Activated naive CD4-positive, alpha-beta T cell treated with anti-CD3 and anti-CD28 coated beads, Interleukin-2, amount 50 U/mL, for 72 hours (primary cell): ENCODE results near the gene GTF2IRD2. TPM values are rescaled to one million over a fixed set of nuclear protein-coding genes. Genes with fewer than 3 reads are reported as not detected.
"Not testable (repeated sequence)": the region's sequence is repeated elsewhere in the genome, so short reads cannot be mapped to it uniquely, and the experiment has no call there.

Experiments
- ATAC-seq, 2 donors: fragments of 150-1000 bp; cut with Tn5 transposase; 2 replicates each; pipeline ENCODE4 v1.10.0; 2021; ENCODE audit warnings: mild to moderate bottlenecking in 2 of 2, moderate library complexity in 2 of 2
- DNase-seq, 2 donors: peaks; one replicate each; pipeline ENCODE4 v3.0.0; 2021 to 2022; ENCODE audit warnings: low spot score in 2 of 2
- H3K27ac Mint-ChIP-seq, 2 donors: one replicate each; pipeline ENCODE4 v1.8.0; 2022; ENCODE audit warnings: mild to moderate bottlenecking in 2 of 2, mixed read lengths in 2 of 2
- H3K36me3 Mint-ChIP-seq, 2 donors: one replicate each; pipeline ENCODE4 v1.8.0; 2022; ENCODE audit warnings: mixed read lengths in 2 of 2
- H3K9me3 Mint-ChIP-seq, 2 donors: one replicate each; pipeline ENCODE4 v1.8.0; 2022; ENCODE audit warnings: mixed read lengths in 2 of 2
- total RNA-seq, 2 donors: library from RNA; stranded (reverse); gene quantifications; one replicate each; pipeline ENCODE4 v1.2.3, GENCODE V29; 2022

The GTF2IRD2 gene
- total RNA-seq, 2 donors from 2014 or later = 1.1 to 6.2 TPM

- DNase-seq, H3K27ac Mint-ChIP-seq, H3K9me3 Mint-ChIP-seq, H3K36me3 Mint-ChIP-seq, ATAC-seq: not testable (repeated sequence)
Observed at GRCh38 chr7:74758268-74758667, 93.1 kb downstream of the GTF2IRD2 start.

DNA sequence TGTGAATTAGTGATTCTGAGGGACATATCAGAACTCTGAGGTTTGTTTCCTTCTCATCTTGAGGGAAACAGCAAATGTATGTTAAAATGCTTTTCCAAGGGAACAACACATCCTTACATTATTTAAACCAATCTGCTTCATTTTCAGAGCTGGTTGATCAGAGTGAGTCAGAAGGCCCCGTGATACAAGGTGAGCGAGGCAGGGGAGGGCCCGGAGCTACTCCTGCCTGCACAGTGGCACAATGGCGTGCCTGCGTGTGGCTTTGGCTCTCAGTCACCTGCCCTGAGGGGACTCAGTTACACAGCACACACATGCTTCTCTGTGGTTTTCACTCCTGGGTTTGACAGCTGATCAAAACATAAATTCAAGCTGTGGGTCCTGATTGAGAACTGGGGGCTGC, 94.7 kb downstream of the GTF2IRD2 start:
- peak in 1 of 2 donors; percentile 37 for ATAC-seq
- H3K36me3 Mint-ChIP-seq = not testable (repeated sequence)

GRCh38 chr7:74753921-74754482, 97.4 kb downstream of the GTF2IRD2 start:
- DNase-seq, H3K27ac Mint-ChIP-seq, H3K9me3 Mint-ChIP-seq, H3K36me3 Mint-ChIP-seq, ATAC-seq: not testable (repeated sequence)

More for the DNA sequence above, 94.7 kb downstream of the GTF2IRD2 start:
- not testable (repeated sequence) for H3K27ac Mint-ChIP-seq, DNase-seq, H3K9me3 Mint-ChIP-seq

Other genes starting within 250 kb of the GTF2IRD2 start
- gene GTF2I, start 193.9 kb downstream of the GTF2IRD2 start, total RNA-seq = 100 to 1,000 TPM; 127 to 178 TPM
- gene NCF1, start 77.6 kb downstream of the GTF2IRD2 start, total RNA-seq = 1 to 10 TPM; 1.4 to 3.2 TPM
- gene CASTOR2, start 113.1 kb upstream of the GTF2IRD2 start, total RNA-seq = 1 to 10 TPM; 2.0 to 8.7 TPM
- gene RCC1L, start 222.2 kb upstream of the GTF2IRD2 start, total RNA-seq = 10 to 100 TPM; 47.1 to 65.3 TPM
- gene GTF2IRD2B, start 241.0 kb upstream of the GTF2IRD2 start, total RNA-seq = 10 to 100 TPM in 1 of 2 donors, 1 to 10 TPM in 1; 8.9 to 11.3 TPM